Lower lobe of right lung (tissue), 2 donors: Measurements from ENCODE around the gene TH. TPM values are rescaled to one million over a fixed set of nuclear protein-coding genes. Genes with fewer than 3 reads are reported as not detected.
"Not testable (repeated sequence)": the region's sequence is repeated elsewhere in the genome, so short reads cannot be mapped to it uniquely, and the experiment has no call there.

ENCODE experiments used
- ATAC-seq, 2 donors: fragments of 200-7000 bp; cut with Tn5 transposase; one replicate each; pipeline ENCODE4 v1.9.1; 2020 to 2022; ENCODE audit warnings: mild to moderate bottlenecking in 2 of 2, moderate library complexity in 2 of 2
- DNase-seq: peaks from one replicate; pipeline ENCODE4 v3.0.0-alpha.2; 2020
- H3K27ac ChIP-seq: fragments of 200-600 bp; one replicate; pipeline ENCODE4 v1.8.0; 2022
- H3K27me3 ChIP-seq: fragments of 200-600 bp; one replicate; pipeline ENCODE4 v1.8.0; 2022; ENCODE audit warnings: low read depth
- H3K36me3 ChIP-seq: fragments of 200-600 bp; one replicate; pipeline ENCODE4 v1.8.0; 2022; ENCODE audit warnings: mild to moderate bottlenecking
- H3K4me1 ChIP-seq: fragments of 200-600 bp; one replicate; pipeline ENCODE4 v1.8.0; 2022
- H3K4me3 ChIP-seq: fragments of 200-600 bp; one replicate; pipeline ENCODE4 v1.8.0; 2022; ENCODE audit warnings: mild to moderate bottlenecking
- H3K9me3 ChIP-seq: fragments of 200-600 bp; one replicate; pipeline ENCODE4 v1.8.0; 2022
- CTCF ChIP-seq: fragments of 200-600 bp; IDR thresholded peaks from one replicate; pipeline ENCODE4 v1.8.0; 2022; ENCODE audit warnings: antibody characterized with exemption, mild to moderate bottlenecking
- intact Hi-C: fragments of 100-400 bp; cut with DNase I; formaldehyde crosslinking; loops from one replicate; pipeline ENCODE4 v1.11.0; 2022
- total RNA-seq: library from RNA; stranded (reverse); fragmentation: NEBNext Ultra II Directional; extraction: Animal tissue kit (Norgen Biotek cat#: 25700); gene quantifications from one replicate; pipeline ENCODE4 v1.2.1, GENCODE V29; 2021
- donor health status: DM: no; HTN: yes; CAD: no; lungs with severe emphysema.

The TH gene
- total RNA-seq, 1 donor from 2014 or later, result not detected

- intact Hi-C loops, result no loop called here
- H3K4me1 ChIP-seq, result no peaks in the 10 kb centered on the region
- H3K27me3 ChIP-seq, result peaks cover 37% of the 10 kb centered on the region
- H3K27ac ChIP-seq, result no peak overlapping the region
- TF ChIP-seq CTCF, result no peak
- ATAC-seq (no peak), DNase-seq (no peak)
- H3K9me3 ChIP-seq, result no peaks in the 10 kb centered on the region
- H3K4me3 ChIP-seq, result no peak overlapping the region
- H3K36me3 ChIP-seq, result no peaks in the 10 kb centered on the region
These were observed 10.5 kb upstream of the TH start for GRCh38 chr11:2182075-2182474.

GRCh38 chr11:2180789-2181370 is 9.3 kb upstream of the TH start:
- Histone ChIP-seq H3K4me1 (no peaks in the 10 kb centered on the region), H3K4me3 (no peak overlapping the region), H3K9me3 (no peaks in the 10 kb centered on the region), H3K27me3 (peaks cover 30% of the 10 kb centered on the region), H3K36me3 (no peaks in the 10 kb centered on the region), H3K27ac (no peak overlapping the region)
- DNase-seq (no peak), ATAC-seq (no peak)
- TF ChIP-seq CTCF, result no peak
- intact Hi-C loops, result no loop called here

GRCh38 chr11:2180347-2180746 is 8.7 kb upstream of the TH start:
- Histone ChIP-seq H3K9me3 (no peaks in the 10 kb centered on the region), H3K27me3 (peaks cover 25% of the 10 kb centered on the region), H3K4me3 (no peak overlapping the region), H3K36me3 (no peaks in the 10 kb centered on the region), H3K27ac (no peak overlapping the region), H3K4me1 (no peaks in the 10 kb centered on the region)
- intact Hi-C loops, result no loop called here
- no peak for DNase-seq
- no peak for TF ChIP-seq CTCF
- ATAC-seq, result no peak

GRCh38 chr11:2179516-2179915 is 7.9 kb upstream of the TH start:
- H3K27ac ChIP-seq, result no peak overlapping the region
- H3K4me3 ChIP-seq, result no peak overlapping the region
- ATAC-seq (no peak), DNase-seq (no peak)
- intact Hi-C loops, result no loop called here
- H3K9me3 ChIP-seq, result no peaks in the 10 kb centered on the region
- TF ChIP-seq CTCF, result no peak
- H3K36me3 ChIP-seq, result no peaks in the 10 kb centered on the region
- peaks cover 20% of the 10 kb centered on the region for H3K27me3 ChIP-seq
- H3K4me1 ChIP-seq, result no peaks in the 10 kb centered on the region

GRCh38 chr11:2178906-2179494 is 7.4 kb upstream of the TH start:
- DNase-seq, result no peak

GRCh38 chr11:2178055-2178773 is 6.6 kb upstream of the TH start:
- DNase-seq, H3K27ac ChIP-seq, H3K9me3 ChIP-seq, ATAC-seq, H3K4me1 ChIP-seq, H3K4me3 ChIP-seq, intact Hi-C loops, H3K36me3 ChIP-seq: not testable (repeated sequence)
- H3K27me3 ChIP-seq, result peaks cover 20% of the 10 kb centered on the region

More at GRCh38 chr11:2178906-2179494, 7.4 kb upstream of the TH start:
- H3K9me3 ChIP-seq, result no peaks in the 10 kb centered on the region
- no peak for ATAC-seq
- no peak overlapping the region for H3K27ac ChIP-seq
- intact Hi-C loops, result no loop called here
- H3K36me3 ChIP-seq, result no peaks in the 10 kb centered on the region
- no peaks in the 10 kb centered on the region for H3K4me1 ChIP-seq
- no peak overlapping the region for H3K4me3 ChIP-seq
- peaks cover 20% of the 10 kb centered on the region for H3K27me3 ChIP-seq
- no peak for TF ChIP-seq CTCF
